CD4-positive, alpha-beta memory T cell (primary cell): Measurements from ENCODE around the gene CASTOR1. TPM values are rescaled to one million over a fixed set of nuclear protein-coding genes. Genes with fewer than 3 reads are reported as not detected.

Experiments used
- CTCF ChIA-PET: fragments of 350-600 bp; sonication (Branson Sonifier 250); formaldehyde crosslinking; loops from one replicate; lab custom pipeline; 2021; ENCODE audit warnings: inconsistent platforms; ENCODE audit not compliant: partially characterized antibody; lab: Charles Lee
- POLR2A ChIA-PET: fragments of 350-600 bp; sonication (Branson Sonifier 250); formaldehyde crosslinking; loops from one replicate; lab custom pipeline; 2021; ENCODE audit not compliant: partially characterized antibody; lab: Charles Lee
- DNase-seq, 5 donors: peaks; one replicate each; pipeline versions ENCODE4 v3.0.0 to v3.0.0-alpha.2; 2020 to 2022; ENCODE audit warnings: mixed read lengths in 1 of 5
- H3K27ac ChIP-seq: one replicate; pipeline ENCODE4 v1.7.0; 2013; ENCODE audit warnings: low read depth, low read length
- H3K27me3 ChIP-seq: 2 replicates; pipeline ENCODE4 v1.7.0; 2013; ENCODE audit warnings: mild to moderate bottlenecking, low read length, moderate library complexity; ENCODE audit not compliant: insufficient read depth
- H3K36me3 ChIP-seq: 2 replicates; pipeline ENCODE4 v1.7.0; 2013; ENCODE audit warnings: mild to moderate bottlenecking, low read length, moderate library complexity; ENCODE audit not compliant: insufficient read depth
- H3K4me1 ChIP-seq: 2 replicates; pipeline ENCODE4 v1.7.0; 2013; ENCODE audit warnings: mild to moderate bottlenecking, low read length, moderate library complexity; ENCODE audit not compliant: insufficient read depth
- H3K4me3 ChIP-seq, 2 donors: one replicate each; pipeline ENCODE4 v1.7.0; 2013; ENCODE audit warnings: low read length in 2 of 2, mild to moderate bottlenecking in 1 of 2
- H3K9me3 ChIP-seq, 2 donors: one replicate each; pipeline ENCODE4 v1.7.0; 2013; ENCODE audit warnings: low read length in 2 of 2, control low read depth in 1 of 2; ENCODE audit not compliant: control insufficient read depth in 1 of 2
- H3K27ac Mint-ChIP-seq, 7 donors: one replicate each; pipeline ENCODE4 v1.8.0; 2020 to 2021; ENCODE audit warnings: mixed read lengths in 7 of 7, mild to moderate bottlenecking in 6 of 7, inconsistent platforms in 3 of 7, moderate library complexity in 3 of 7
- H3K27me3 Mint-ChIP-seq, 2 donors: one replicate each; pipeline ENCODE4 v1.8.0; 2020 to 2021; ENCODE audit warnings: mixed read lengths in 2 of 2
- H3K36me3 Mint-ChIP-seq, 2 donors: one replicate each; pipeline ENCODE4 v1.8.0; 2020 to 2021; ENCODE audit warnings: mixed read lengths in 2 of 2, inconsistent platforms in 1 of 2, mild to moderate bottlenecking in 1 of 2
- H3K4me1 Mint-ChIP-seq, 4 donors: one replicate each; pipeline ENCODE4 v1.8.0; 2020 to 2021; ENCODE audit warnings: mixed read lengths in 4 of 4, mild to moderate bottlenecking in 1 of 4
- H3K4me3 Mint-ChIP-seq, 8 donors: one replicate each; pipeline ENCODE4 v1.8.0; 2020 to 2021; ENCODE audit warnings: mixed read lengths in 8 of 8, mild to moderate bottlenecking in 7 of 8, moderate library complexity in 6 of 8, inconsistent platforms in 3 of 8
- H3K9me3 Mint-ChIP-seq, 8 donors: one replicate each; pipeline ENCODE4 v1.8.0; 2020 to 2021; ENCODE audit warnings: mixed read lengths in 8 of 8, mild to moderate bottlenecking in 5 of 8, inconsistent platforms in 3 of 8, moderate library complexity in 1 of 8
- intact Hi-C: fragments of 100-400 bp; cut with micrococcal nuclease; formaldehyde crosslinking; loops from one replicate; pipeline ENCODE4 v1.15.1; 2023
- polyA plus RNA-seq, 2 donors: library from polyadenylated mRNA; unstranded; fragments of 300-500 nt; fragmentation: Illumina TruSeq; gene quantifications; one replicate each; pipeline ENCODE4 v1.2.3, GENCODE V29; 2021
- total RNA-seq, 2 experiments: library from RNA; stranded (reverse); gene quantifications; one replicate each; pipeline ENCODE4 v1.2.3, GENCODE V29; 2021

The CASTOR1 gene
- total and polyA plus RNA-seq, 4 experiments from 2014 or later, result 11.3 to 17.5 (median 14.3) TPM

GRCh38 chr22:30289980-30290313 lies 642 bp upstream of the CASTOR1 start:
- Histone ChIP-seq H3K27ac (peak overlapping the region; percentile 68), H3K4me3 (peak overlapping the region; percentile 47 to 66), H3K4me1 (peaks cover 41% of the 10 kb centered on the region), H3K9me3 (no peaks in the 10 kb centered on the region), H3K36me3 (peaks cover 30% of the 10 kb centered on the region), H3K27me3 (no peaks in the 10 kb centered on the region)
- Mint-ChIP-seq H3K36me3 (peaks cover 18 to 36% of the 10 kb centered on the region in 2 donors), H3K27me3 (no peaks in the 10 kb centered on the region), H3K4me3 (peak overlapping the region; percentile 88 to 94 (median 92)), H3K27ac (peak overlapping the region; percentile 88 to 96 (median 94)), H3K9me3 (no peaks in the 10 kb centered on the region), H3K4me1 (peaks cover 22 to 51% (median 30%) of the 10 kb centered on the region in 4 donors)
- POLR2A ChIA-PET, result interaction anchor here (0.7 to 15.0 kb wide), 22 partner anchors 8 to 186 kb away, joined by 3 to 333 read pairs (median 10); partner anchors contain the start of genes CCDC157, MTFP1, OSM and RNF215
- CTCF ChIA-PET, result interaction anchor here (1.0 to 11.1 kb wide), 10 partner anchors 8 to 185 kb away, joined by 4 to 392 read pairs (median 40); partner anchors contain the start of genes CCDC157, RNF215, SF3A1 and TBC1D10A
- intact Hi-C loops, result loop anchor here (1.0 to 2.0 kb wide), 5 partner anchors 16 to 195 kb away; partner anchors contain the start of genes SF3A1 and TBC1D10A
- no peak for DNase-seq

GRCh38 chr22:30288419-30289140 lies 725 bp downstream of the CASTOR1 start:
- Mint-ChIP-seq H3K27ac (peak overlapping the region; percentile 80 to 95 (median 91)), H3K9me3 (no peaks in the 10 kb centered on the region), H3K4me3 (peak overlapping the region; percentile 80 to 94 (median 90)), H3K27me3 (no peaks in the 10 kb centered on the region), H3K4me1 (peaks cover 21 to 48% (median 30%) of the 10 kb centered on the region in 4 donors), H3K36me3 (peaks cover 16 to 26% of the 10 kb centered on the region in 2 donors)
- peak in 1 of 5 donors; percentile 37 for DNase-seq
- H3K36me3 ChIP-seq, result peaks cover 16% of the 10 kb centered on the region
- CTCF ChIA-PET, result interaction anchor here (0.6 to 11.1 kb wide), 38 partner anchors 7 to 871 kb away, joined by 3 to 392 read pairs (median 7); partner anchors contain the start of genes CCDC157, RNF215, SEC14L2 and SF3A1
- intact Hi-C loops, result loop anchor here (1.0 to 2.0 kb wide), 5 partner anchors 18 to 196 kb away; partner anchors contain the start of genes SF3A1 and TBC1D10A
- POLR2A ChIA-PET, result interaction anchor here (0.5 to 15.0 kb wide), 30 partner anchors 10 to 1002 kb away, joined by 3 to 333 read pairs (median 6); partner anchors contain the start of genes CCDC157, MTFP1, OSM and RNF215
- H3K4me1 ChIP-seq, result peaks cover 41% of the 10 kb centered on the region
- H3K9me3 ChIP-seq, result no peaks in the 10 kb centered on the region
- peak overlapping the region; percentile 47 to 66 for H3K4me3 ChIP-seq
- H3K27ac ChIP-seq, result peak overlapping the region; percentile 68
- no peaks in the 10 kb centered on the region for H3K27me3 ChIP-seq

GRCh38 chr22:30287648-30288418 lies 1.5 kb downstream of the CASTOR1 start:
- Mint-ChIP-seq H3K27ac (peak overlapping the region; percentile 80 to 95 (median 91)), H3K4me3 (peak overlapping the region; percentile 80 to 94 (median 90)), H3K9me3 (no peaks in the 10 kb centered on the region), H3K36me3 (peaks cover 10 to 19% of the 10 kb centered on the region in 2 donors), H3K4me1 (peaks cover 21 to 53% (median 34%) of the 10 kb centered on the region in 4 donors), H3K27me3 (no peaks in the 10 kb centered on the region)
- peak; percentile 86 to 89 (median 87) for DNase-seq
- H3K4me1 ChIP-seq, result peaks cover 49% of the 10 kb centered on the region
- peaks cover 9% of the 10 kb centered on the region for H3K36me3 ChIP-seq
- CTCF ChIA-PET, result interaction anchor here (0.6 to 11.1 kb wide), 40 partner anchors 8 to 200 kb away, joined by 3 to 392 read pairs (median 6); partner anchors contain the start of genes CCDC157, RNF215, SEC14L2 and SF3A1
- intact Hi-C loops, result loop anchor here (1.0 to 2.0 kb wide), 3 partner anchors 25 to 197 kb away; no protein-coding TSS in a partner anchor
- no peak overlapping the region for H3K4me3 ChIP-seq
- POLR2A ChIA-PET, result interaction anchor here (0.5 to 15.0 kb wide), 21 partner anchors 10 to 1003 kb away, joined by 3 to 333 read pairs (median 9); partner anchors contain the start of genes CCDC157, MTFP1, OSM and RNF215
- H3K27me3 ChIP-seq, result no peaks in the 10 kb centered on the region
- H3K9me3 ChIP-seq, result no peaks in the 10 kb centered on the region
- peak overlapping the region; percentile 68 for H3K27ac ChIP-seq

GRCh38 chr22:30286813-30287647 lies 2.3 kb downstream of the CASTOR1 start:
- intact Hi-C loops, result loop anchor here (1.0 kb wide), 2 partner anchors 24 to 179 kb away; no protein-coding TSS in a partner anchor
- Mint-ChIP-seq H3K9me3 (no peaks in the 10 kb centered on the region), H3K27me3 (no peaks in the 10 kb centered on the region), H3K27ac (peak overlapping the region; percentile 22 to 94 (median 70)), H3K36me3 (peaks cover 10 to 16% of the 10 kb centered on the region in 2 donors), H3K4me1 (peaks cover 24 to 60% (median 39%) of the 10 kb centered on the region in 4 donors), H3K4me3 (peak overlapping the region in 2 of 8 donors; percentile 29 to 46)
- CTCF ChIA-PET, result interaction anchor here (0.6 to 11.1 kb wide), 33 partner anchors 8 to 201 kb away, joined by 3 to 392 read pairs (median 8); partner anchors contain the start of genes CCDC157, RNF215, SEC14L2 and SF3A1
- Histone ChIP-seq H3K27ac (no peak overlapping the region), H3K36me3 (peaks cover 2% of the 10 kb centered on the region), H3K4me1 (peaks cover 57% of the 10 kb centered on the region), H3K27me3 (no peaks in the 10 kb centered on the region), H3K4me3 (no peak overlapping the region), H3K9me3 (no peaks in the 10 kb centered on the region)
- POLR2A ChIA-PET, result interaction anchor here (0.7 to 15.0 kb wide), 16 partner anchors 11 to 183 kb away, joined by 3 to 333 read pairs (median 33); partner anchors contain the start of genes CCDC157, OSM, RNF215 and SF3A1
- peak; percentile 82 to 85 (median 83) for DNase-seq

GRCh38 chr22:30286331-30286730 lies 3.0 kb downstream of the CASTOR1 start:
- peak overlapping the region in 2 of 8 donors; percentile 29 to 46 for H3K4me3 Mint-ChIP-seq
- H3K9me3 Mint-ChIP-seq, result no peaks in the 10 kb centered on the region
- CTCF ChIA-PET, result interaction anchor here (0.6 to 11.1 kb wide), 8 partner anchors 9 to 181 kb away, joined by 3 to 392 read pairs (median 4); partner anchors contain the start of gene RNF215

More at GRCh38 chr22:30286331-30286730, 3.0 kb downstream of the CASTOR1 start:
- Mint-ChIP-seq H3K27ac (peak overlapping the region in 3 of 7 donors; percentile 22 to 91 (median 71)), H3K4me1 (peaks cover 22 to 58% (median 40%) of the 10 kb centered on the region in 4 donors), H3K36me3 (peaks cover 10 to 11% of the 10 kb centered on the region in 2 donors), H3K27me3 (no peaks in the 10 kb centered on the region)
- Histone ChIP-seq H3K27me3 (no peaks in the 10 kb centered on the region), H3K9me3 (no peaks in the 10 kb centered on the region), H3K4me1 (peaks cover 58% of the 10 kb centered on the region), H3K4me3 (no peak overlapping the region), H3K36me3 (no peaks in the 10 kb centered on the region), H3K27ac (no peak overlapping the region)
- POLR2A ChIA-PET, result interaction anchor here (0.6 to 15.0 kb wide), 7 partner anchors 19 to 178 kb away, joined by 3 to 333 read pairs (median 4); partner anchors contain the start of genes CCDC157, OSM, RNF215 and SF3A1
- intact Hi-C loops, result no loop called here
- DNase-seq, result no peak
